Kidney (tissue), 22 donors: ENCODE measurements around the gene STEAP4. TPM values are rescaled to one million over a fixed set of nuclear protein-coding genes. Genes with fewer than 3 reads are reported as not detected.

ENCODE experiments used
- DNase-seq, 5 donors: peaks; one replicate each; pipeline ENCODE4 v3.0.0-alpha.2; 2013 to 2020
- FAIRE-seq: peaks from 2 replicates; lab custom pipeline; 2012; peaks lifted over from hg19 to GRCh38; lab: Jason Lieb, UNC
- H3K27ac ChIP-seq, 2 donors: one replicate each; pipeline ENCODE4 v1.7.0; 2013; ENCODE audit warnings: low read depth in 2 of 2, low read length in 2 of 2, inconsistent platforms in 1 of 2
- H3K27me3 ChIP-seq: one replicate; pipeline ENCODE4 v1.7.1; 2013; ENCODE audit warnings: low read length, inconsistent platforms; ENCODE audit not compliant: control insufficient read depth, insufficient read depth
- H3K36me3 ChIP-seq, 3 donors: one replicate each; pipeline versions ENCODE4 v1.7.0 to v1.7.1; 2013; ENCODE audit warnings: low read length in 3 of 3, control low read depth in 1 of 3, inconsistent platforms in 1 of 3; ENCODE audit not compliant: insufficient read depth in 3 of 3, control insufficient read depth in 2 of 3
- H3K4me1 ChIP-seq, 3 donors: one replicate each; pipeline versions ENCODE4 v1.7.0 to v1.7.1; 2013; ENCODE audit warnings: low read length in 3 of 3, inconsistent platforms in 1 of 3, low read depth in 1 of 3; ENCODE audit not compliant: control insufficient read depth in 2 of 3, insufficient read depth in 2 of 3
- H3K4me3 ChIP-seq, 3 donors: one replicate each; pipeline versions ENCODE4 v1.7.0 to v1.8.1; 2013; ENCODE audit warnings: low read length in 3 of 3, control low read depth in 1 of 3, inconsistent platforms in 1 of 3
- H3K9ac ChIP-seq, 3 donors: one replicate each; pipeline versions ENCODE4 v1.7.0 to v1.7.1; 2013; ENCODE audit warnings: low read length in 3 of 3, control low read depth in 1 of 3, inconsistent platforms in 1 of 3
- H3K9me3 ChIP-seq, 3 donors: one replicate each; pipeline versions ENCODE4 v1.7.0 to v1.7.1; 2013; ENCODE audit warnings: low read length in 3 of 3, control low read depth in 1 of 3, inconsistent platforms in 1 of 3; ENCODE audit not compliant: control insufficient read depth in 2 of 3, insufficient read depth in 1 of 3
- intact Hi-C: fragments of 100-400 bp; cut with DNase I; formaldehyde crosslinking; loops from one replicate; pipeline ENCODE4 v1.11.1; 2022
- long read RNA-seq, 10 donors: library from polyadenylated mRNA in 1 of 10; unstranded in 1 of 10; transcript quantifications; one replicate each; pipeline ENCODE4 v2.0.0 and lab custom pipeline, GENCODE V29; 2021 to 2026
- polyA plus RNA-seq: library from polyadenylated mRNA; stranded (reverse); fragments of 350-450 nt; fragmentation: Illumina TruSeq; extraction: RNeasy Lipid Tissue Mini Kit (QIAGEN cat#74804); gene quantifications from one replicate; pipeline ENCODE4 v1.2.3, GENCODE V29; 2014; ENCODE audit warnings: low read depth, low replicate concordance; ENCODE audit not compliant: insufficient read depth
- total RNA-seq: library from RNA; stranded (reverse); fragmentation: NEBNext Ultra II Directional; extraction: Animal tissue kit (Norgen Biotek cat#: 25700); gene quantifications from one replicate; pipeline ENCODE4 v1.2.1, GENCODE V29; 2021
- TF ChIP-seq, protein P1 (sequence below): IDR thresholded peaks from 3 replicates; pipeline ENCODE4 v1.5.1; 2012; ENCODE audit warnings: mild to moderate bottlenecking, moderate library complexity, borderline replicate concordance; ENCODE audit not compliant: insufficient read depth; ENCODE audit errors: extremely low read depth
- donor health status: control.
- donor health status: control.
- donor health status: control.
- donor health status: control.
- donor health status: control.
- donor health status: DM: yes; HTN: yes; CAD: no.
- donor health status: Normal renal cell carcinoma (clear cell type).

The STEAP4 gene
- total RNA-seq (80.2 TPM), polyA plus RNA-seq (3.4 TPM)
- long read RNA-seq, donor 1: 0 reads
- long read RNA-seq, donor 2: 0 reads
- long read RNA-seq, donor 3: 0 reads
- long read RNA-seq, donor 4: 0 reads
- long read RNA-seq, donor 5: 0 reads
- long read RNA-seq, donor 6: 0 reads
- long read RNA-seq, donor 7, full-length matches to known transcripts: 26 of 46 reads
- long read RNA-seq, donor 7, partial matches to known transcripts: 2 of 46 reads
- long read RNA-seq, donor 7, other reads (novel, unspliced or antisense): 18 of 46 reads
- long read RNA-seq, donor 8: 0 reads
- long read RNA-seq, donor 9: 0 reads
- long read RNA-seq, donor 10: 0 reads

DNA sequence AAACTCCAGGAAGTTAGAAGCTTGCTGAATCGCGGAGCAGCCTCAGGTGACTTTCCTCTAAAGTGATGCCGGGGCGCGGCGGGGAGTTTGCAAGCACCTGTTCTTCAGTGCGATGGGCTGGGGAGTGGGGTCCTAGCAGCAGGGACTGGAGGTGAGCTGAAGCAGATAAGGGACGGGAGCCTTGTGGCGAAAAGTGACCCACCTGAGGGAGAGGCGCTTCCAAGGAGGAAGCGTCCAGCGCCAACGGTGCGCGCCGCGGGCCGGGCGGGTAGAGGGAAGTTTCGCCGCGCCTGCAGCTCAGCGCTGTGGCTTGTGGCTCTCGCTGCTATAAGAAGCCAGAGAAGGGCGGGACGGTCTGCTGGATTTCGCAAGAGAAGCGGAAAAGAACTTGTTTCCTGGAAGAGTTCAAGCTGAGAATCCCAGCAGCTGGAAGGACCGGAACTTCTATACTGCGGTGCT is at the start of gene STEAP4:
TSS of gene STEAP4 (minus strand) at position 305 of the 459 bp plus-strand sequence. CDS start 22,625 bp downstream, outside the sequence.
- no peaks in the 10 kb centered on the region for H3K9me3 ChIP-seq
- FAIRE-seq: no peak
- H3K4me1 ChIP-seq: no peaks in the 10 kb centered on the region
- H3K4me3 ChIP-seq: peak within 1 kb of the TSS in 2 of 3 donors; percentile 34 to 44
- H3K27me3 ChIP-seq: no peaks in the 10 kb centered on the region
- DNase-seq: peak; percentile 55 to 91 (median 62)
- TF ChIP-seq, protein P1, sequence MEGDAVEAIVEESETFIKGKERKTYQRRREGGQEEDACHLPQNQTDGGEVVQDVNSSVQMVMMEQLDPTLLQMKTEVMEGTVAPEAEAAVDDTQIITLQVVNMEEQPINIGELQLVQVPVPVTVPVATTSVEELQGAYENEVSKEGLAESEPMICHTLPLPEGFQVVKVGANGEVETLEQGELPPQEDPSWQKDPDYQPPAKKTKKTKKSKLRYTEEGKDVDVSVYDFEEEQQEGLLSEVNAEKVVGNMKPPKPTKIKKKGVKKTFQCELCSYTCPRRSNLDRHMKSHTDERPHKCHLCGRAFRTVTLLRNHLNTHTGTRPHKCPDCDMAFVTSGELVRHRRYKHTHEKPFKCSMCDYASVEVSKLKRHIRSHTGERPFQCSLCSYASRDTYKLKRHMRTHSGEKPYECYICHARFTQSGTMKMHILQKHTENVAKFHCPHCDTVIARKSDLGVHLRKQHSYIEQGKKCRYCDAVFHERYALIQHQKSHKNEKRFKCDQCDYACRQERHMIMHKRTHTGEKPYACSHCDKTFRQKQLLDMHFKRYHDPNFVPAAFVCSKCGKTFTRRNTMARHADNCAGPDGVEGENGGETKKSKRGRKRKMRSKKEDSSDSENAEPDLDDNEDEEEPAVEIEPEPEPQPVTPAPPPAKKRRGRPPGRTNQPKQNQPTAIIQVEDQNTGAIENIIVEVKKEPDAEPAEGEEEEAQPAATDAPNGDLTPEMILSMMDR: no peak
- H3K36me3 ChIP-seq: no peaks in the 10 kb centered on the region
- intact Hi-C loops: no loop called here
- no peak within 1 kb of the TSS for H3K27ac ChIP-seq
- no peak within 1 kb of the TSS for H3K9ac ChIP-seq

DNA sequence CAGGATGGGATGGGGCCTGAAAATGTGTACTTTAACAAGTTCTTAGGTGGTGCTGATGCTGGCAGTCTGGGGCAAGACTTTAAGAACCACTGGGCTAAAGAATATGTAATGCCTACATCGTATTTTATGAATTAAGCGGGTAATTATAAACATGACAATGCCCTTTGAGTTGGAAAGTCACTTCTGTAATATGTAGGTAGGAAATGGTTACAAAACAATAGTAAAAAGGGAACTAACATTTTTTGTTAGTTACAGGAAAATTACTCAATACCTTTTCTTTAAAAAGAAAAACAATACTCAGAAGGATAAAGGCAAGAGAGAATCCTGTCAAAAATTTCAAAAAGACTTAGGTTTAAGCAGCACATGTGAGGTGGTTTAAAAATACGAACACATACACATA is 48.3 kb upstream of the STEAP4 start:
- no peak for FAIRE-seq
- intact Hi-C loops: loop anchor here (10.0 kb wide), 1 partner anchor 110 kb away; no protein-coding TSS in a partner anchor

DNA sequence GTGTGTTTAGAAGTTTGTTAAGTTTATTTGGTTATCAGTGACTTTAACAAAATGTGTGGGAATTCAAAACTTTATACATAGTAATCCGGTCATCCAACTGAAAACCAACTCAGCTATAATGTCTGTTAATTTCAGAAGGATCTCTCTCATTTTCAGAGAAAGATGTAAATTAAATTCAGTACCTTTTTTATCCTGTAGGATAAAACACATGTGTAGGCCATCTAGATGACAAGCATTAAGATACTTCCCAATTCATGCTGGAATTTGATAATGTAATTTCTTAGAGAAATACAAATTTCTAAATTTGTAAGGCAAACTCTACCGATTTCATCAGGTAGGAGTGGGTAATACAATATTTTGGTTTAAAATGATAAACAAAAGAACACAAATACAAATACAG is 43.4 kb upstream of the STEAP4 start:
- TF ChIP-seq, protein P1: no peak
- no peaks in the 10 kb centered on the region for H3K27me3 ChIP-seq
- H3K27ac ChIP-seq: no peak overlapping the region
- no peaks in the 10 kb centered on the region for H3K9me3 ChIP-seq
- no peak overlapping the region for H3K9ac ChIP-seq
- DNase-seq (no peak), FAIRE-seq (no peak)
- no peaks in the 10 kb centered on the region for H3K4me1 ChIP-seq
- intact Hi-C loops: loop anchor here (10.0 kb wide), 1 partner anchor 105 kb away; no protein-coding TSS in a partner anchor
- H3K4me3 ChIP-seq: no peak overlapping the region
- no peaks in the 10 kb centered on the region for H3K36me3 ChIP-seq

More for the DNA sequence above, 48.3 kb upstream of the STEAP4 start:
- Histone ChIP-seq H3K27ac (no peak overlapping the region), H3K36me3 (no peaks in the 10 kb centered on the region), H3K27me3 (no peaks in the 10 kb centered on the region), H3K4me1 (no peaks in the 10 kb centered on the region), H3K4me3 (no peak overlapping the region), H3K9ac (no peak overlapping the region), H3K9me3 (no peaks in the 10 kb centered on the region)
- TF ChIP-seq, protein P1: no peak
- no peak for DNase-seq
